ENCODE measurements around the gene MAGI1.

The MAGI1 gene

GRCh38 chr3:65314916-65315315, 723.8 kb downstream of the MAGI1 start:
- no peak overlapping the region for H3K27ac ChIP-seq (ENCODE audit: low read depth, low read length)
- no peaks in the 10 kb centered on the region for H3K36me3 ChIP-seq (ENCODE audit: low read length)
- H3K79me2 ChIP-seq (ENCODE audit: insufficient read depth, low read length) = no peaks in the 10 kb centered on the region
- H3K9ac ChIP-seq (ENCODE audit: low read length) = no peak overlapping the region
- H3K4me2 ChIP-seq (ENCODE audit: low read depth, low read length, poor library complexity, severe bottlenecking) = no peak overlapping the region
- no peaks in the 10 kb centered on the region for H3F3A ChIP-seq (ENCODE audit: insufficient read depth)
- no peak overlapping the region for H2AFZ ChIP-seq (ENCODE audit: low read depth, low read length, severe bottlenecking)
- TF ChIP-seq CTCF (IDR thresholded peaks at IDR 0.05; ENCODE audit: insufficient read depth, low read length, poor library complexity, severe bottlenecking) = no peak
- TF ChIP-seq EZH2phosphoT487 (conservative IDR thresholded peaks at IDR 0.05; ENCODE audit: low read length) = no peak
- no peaks in the 10 kb centered on the region for H3K27me3 ChIP-seq (ENCODE audit: low read length)
- H3K9me3 ChIP-seq (ENCODE audit: insufficient read depth, low read length) = no peaks in the 10 kb centered on the region
- H4K20me1 ChIP-seq (ENCODE audit: low read depth, low read length) = no peaks in the 10 kb centered on the region
- no peak overlapping the region for H3K4me3 ChIP-seq (ENCODE audit: insufficient read depth, low read length, poor library complexity, severe bottlenecking)
- no peaks in the 10 kb centered on the region for H3K9me2 ChIP-seq (replicated peaks; ENCODE audit: insufficient read depth, low read length)

DNA sequence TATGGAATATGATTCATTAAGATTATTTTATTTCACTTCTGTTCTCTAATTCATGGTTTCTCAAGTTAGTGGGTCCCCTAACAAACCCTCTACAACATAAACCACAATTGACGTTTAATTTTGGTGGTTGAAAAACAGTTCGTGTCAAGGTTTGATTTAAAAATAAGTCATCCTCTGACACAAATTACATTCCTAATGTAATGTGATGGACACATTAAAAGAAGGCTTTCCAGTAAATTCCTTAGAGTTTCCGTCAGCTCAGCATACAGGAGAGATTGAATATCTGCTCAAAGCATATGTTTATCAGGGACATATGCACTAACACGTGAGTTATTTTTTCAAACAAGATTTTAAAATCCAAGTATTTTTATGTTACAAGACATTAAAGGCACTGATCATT, 724.4 kb downstream of the MAGI1 start:
- TF ChIP-seq EZH2phosphoT487 (conservative IDR thresholded peaks at IDR 0.05; ENCODE audit: low read length) = no peak
- no peak for TF ChIP-seq CTCF (IDR thresholded peaks at IDR 0.05; ENCODE audit: insufficient read depth, low read length, poor library complexity, severe bottlenecking)
- H2AFZ ChIP-seq (ENCODE audit: low read depth, low read length, severe bottlenecking) = no peak overlapping the region
- H3F3A ChIP-seq (ENCODE audit: insufficient read depth) = no peaks in the 10 kb centered on the region
- H3K4me3 ChIP-seq (ENCODE audit: insufficient read depth, low read length, poor library complexity, severe bottlenecking) = no peak overlapping the region
- H3K27ac ChIP-seq (ENCODE audit: low read depth, low read length) = no peak overlapping the region
- no peak overlapping the region for H3K4me2 ChIP-seq (ENCODE audit: low read depth, low read length, poor library complexity, severe bottlenecking)
- H3K79me2 ChIP-seq (ENCODE audit: insufficient read depth, low read length) = no peaks in the 10 kb centered on the region
- H3K9me2 ChIP-seq (replicated peaks; ENCODE audit: insufficient read depth, low read length) = no peaks in the 10 kb centered on the region
- H3K36me3 ChIP-seq (ENCODE audit: low read length) = no peaks in the 10 kb centered on the region
- no peaks in the 10 kb centered on the region for H4K20me1 ChIP-seq (ENCODE audit: low read depth, low read length)
- H3K27me3 ChIP-seq (ENCODE audit: low read length) = no peaks in the 10 kb centered on the region
- no peak overlapping the region for H3K9ac ChIP-seq (ENCODE audit: low read length)
- H3K9me3 ChIP-seq (ENCODE audit: insufficient read depth, low read length) = no peaks in the 10 kb centered on the region

DNA sequence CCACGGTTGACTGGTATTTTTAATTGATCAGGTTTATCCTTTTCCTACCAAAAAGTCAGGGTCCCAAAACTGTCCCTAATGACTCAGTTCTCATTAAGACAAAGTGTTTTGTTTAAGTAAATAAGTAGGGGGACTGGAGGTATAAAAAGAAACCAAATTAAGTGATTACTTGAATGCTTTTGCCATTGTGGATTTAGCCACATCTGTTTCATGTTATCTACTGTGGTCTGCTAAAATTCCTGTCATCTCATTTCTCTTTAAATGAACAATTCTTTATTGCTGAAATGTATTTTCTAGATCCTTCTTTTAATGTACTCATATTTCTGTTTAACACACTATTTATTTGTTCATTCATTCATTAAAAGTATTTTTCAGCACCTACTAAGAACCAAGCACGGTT, 725.1 kb downstream of the MAGI1 start:
- Histone ChIP-seq H4K20me1 (ENCODE audit: low read depth, low read length) (no peaks in the 10 kb centered on the region), H2AFZ (ENCODE audit: low read depth, low read length, severe bottlenecking) (no peak overlapping the region), H3K4me3 (ENCODE audit: insufficient read depth, low read length, poor library complexity, severe bottlenecking) (no peak overlapping the region), H3K4me2 (ENCODE audit: low read depth, low read length, poor library complexity, severe bottlenecking) (no peak overlapping the region), H3K27ac (ENCODE audit: low read depth, low read length) (no peak overlapping the region), H3F3A (ENCODE audit: insufficient read depth) (no peaks in the 10 kb centered on the region), H3K27me3 (ENCODE audit: low read length) (no peaks in the 10 kb centered on the region), H3K36me3 (ENCODE audit: low read length) (no peaks in the 10 kb centered on the region), H3K9me3 (ENCODE audit: insufficient read depth, low read length) (no peaks in the 10 kb centered on the region), H3K9me2 (replicated peaks; ENCODE audit: insufficient read depth, low read length) (no peaks in the 10 kb centered on the region), H3K9ac (ENCODE audit: low read length) (no peak overlapping the region), H3K79me2 (ENCODE audit: insufficient read depth, low read length) (no peaks in the 10 kb centered on the region)
- no peak for TF ChIP-seq CTCF (IDR thresholded peaks at IDR 0.05; ENCODE audit: insufficient read depth, low read length, poor library complexity, severe bottlenecking)
- TF ChIP-seq EZH2phosphoT487 (conservative IDR thresholded peaks at IDR 0.05; ENCODE audit: low read length) = no peak

GRCh38 chr3:65305836-65306235, 732.9 kb downstream of the MAGI1 start:
- Histone ChIP-seq H3K9me2 (replicated peaks; ENCODE audit: insufficient read depth, low read length) (no peaks in the 10 kb centered on the region), H3K27me3 (ENCODE audit: low read length) (no peaks in the 10 kb centered on the region), H2AFZ (ENCODE audit: low read depth, low read length, severe bottlenecking) (no peak overlapping the region), H3K9me3 (ENCODE audit: insufficient read depth, low read length) (no peaks in the 10 kb centered on the region), H3K27ac (ENCODE audit: low read depth, low read length) (no peak overlapping the region), H3K4me3 (ENCODE audit: insufficient read depth, low read length, poor library complexity, severe bottlenecking) (no peak overlapping the region), H4K20me1 (ENCODE audit: low read depth, low read length) (no peaks in the 10 kb centered on the region), H3F3A (ENCODE audit: insufficient read depth) (no peaks in the 10 kb centered on the region), H3K9ac (ENCODE audit: low read length) (no peak overlapping the region), H3K79me2 (ENCODE audit: insufficient read depth, low read length) (no peaks in the 10 kb centered on the region), H3K36me3 (ENCODE audit: low read length) (no peaks in the 10 kb centered on the region), H3K4me2 (ENCODE audit: low read depth, low read length, poor library complexity, severe bottlenecking) (no peak overlapping the region)
- TF ChIP-seq CTCF (IDR thresholded peaks at IDR 0.05; ENCODE audit: insufficient read depth, low read length, poor library complexity, severe bottlenecking) (no peak), EZH2phosphoT487 (conservative IDR thresholded peaks at IDR 0.05; ENCODE audit: low read length) (no peak)
